Aorta (tissue), 5 donors: Measurements from ENCODE around the gene FAM20B. TPM values are rescaled to one million over a fixed set of nuclear protein-coding genes. Genes with fewer than 3 reads are reported as not detected.
A peak's percentile ranks its signal among the peaks of the same experiment; 100 is the strongest.

ENCODE experiments used
- ATAC-seq: fragments of 200-7000 bp; cut with Tn5 transposase; one replicate; pipeline ENCODE4 v1.9.1; 2022; ENCODE audit warnings: moderate library complexity; ENCODE audit not compliant: low FRiP score
- DNase-seq, 2 donors: peaks; one replicate each; pipeline ENCODE4 v3.0.0-alpha.2; 2020
- H3K27ac ChIP-seq, 2 donors: one replicate each; pipeline ENCODE4 v1.5.1; 2013; ENCODE audit warnings: low read length in 2 of 2, mild to moderate bottlenecking in 2 of 2, moderate library complexity in 2 of 2, control low read depth in 1 of 2, inconsistent platforms in 1 of 2, low read depth in 1 of 2
- H3K27me3 ChIP-seq, 2 donors: one replicate each; pipeline ENCODE4 v1.6.1; 2013; ENCODE audit warnings: control low read depth in 1 of 2, low read length in 1 of 2, mild to moderate bottlenecking in 1 of 2, moderate library complexity in 1 of 2; ENCODE audit not compliant: insufficient read depth in 2 of 2, control insufficient read depth in 1 of 2
- H3K36me3 ChIP-seq, 2 donors: one replicate each; pipeline ENCODE4 v1.6.1; 2013; ENCODE audit warnings: control low read depth in 1 of 2, low read length in 1 of 2, mild to moderate bottlenecking in 1 of 2; ENCODE audit not compliant: insufficient read depth in 2 of 2, control insufficient read depth in 1 of 2
- H3K4me1 ChIP-seq, 2 donors: one replicate each; pipeline ENCODE4 v1.6.1; 2013; ENCODE audit warnings: low read length in 2 of 2, control low read depth in 1 of 2, mild to moderate bottlenecking in 1 of 2, moderate library complexity in 1 of 2; ENCODE audit not compliant: insufficient read depth in 2 of 2, control insufficient read depth in 1 of 2
- H3K4me3 ChIP-seq, 2 donors: one replicate each; pipeline ENCODE4 v1.5.1; 2013; ENCODE audit warnings: low read length in 2 of 2, control low read depth in 1 of 2, mild to moderate bottlenecking in 1 of 2
- H3K9me3 ChIP-seq: one replicate; pipeline ENCODE4 v1.6.1; 2013; ENCODE audit warnings: mild to moderate bottlenecking, low read length; ENCODE audit not compliant: control insufficient read depth
- WGBS, 2 donors: extraction: QIAGEN DNeasy Blood & Tissue Kit; methylation state at CpG; one replicate each; pipeline ENCODE4 v1.1.7; 2013; 5-methylcytosine and 5-hydroxymethylcytosine counted together
- intact Hi-C, 2 donors: fragments of 100-400 bp; cut with DNase I; formaldehyde crosslinking; loops; one replicate each; pipeline versions ENCODE4 v1.14.2 to v1.15.0; 2022
- polyA plus RNA-seq, 2 donors: library from polyadenylated mRNA; stranded (reverse); fragments of 200-250 nt; gene quantifications; one replicate each; pipeline ENCODE4 v1.2.3, GENCODE V29; 2013
- total RNA-seq, 2 donors: library from RNA; stranded (reverse); fragmentation: NEBNext Ultra II Directional; extraction: Animal tissue kit (Norgen Biotek cat#: 25700); gene quantifications; one replicate each; pipeline ENCODE4 v1.2.1, GENCODE V29; 2021
- donor health status: healthy with polysubstance abuse.
- donor health status: Bipolar disorder and iron deficiency.
- donor health status: DM: no; HTN: no; CAD: no.
- donor health status: DM: no; HTN: no; CAD: no.
- donor health status: DM: yes; HTN: yes; CAD: no.

The FAM20B gene
- total and polyA plus RNA-seq, 4 donors, result 22.5 to 75.5 (median 39.8) TPM

DNA sequence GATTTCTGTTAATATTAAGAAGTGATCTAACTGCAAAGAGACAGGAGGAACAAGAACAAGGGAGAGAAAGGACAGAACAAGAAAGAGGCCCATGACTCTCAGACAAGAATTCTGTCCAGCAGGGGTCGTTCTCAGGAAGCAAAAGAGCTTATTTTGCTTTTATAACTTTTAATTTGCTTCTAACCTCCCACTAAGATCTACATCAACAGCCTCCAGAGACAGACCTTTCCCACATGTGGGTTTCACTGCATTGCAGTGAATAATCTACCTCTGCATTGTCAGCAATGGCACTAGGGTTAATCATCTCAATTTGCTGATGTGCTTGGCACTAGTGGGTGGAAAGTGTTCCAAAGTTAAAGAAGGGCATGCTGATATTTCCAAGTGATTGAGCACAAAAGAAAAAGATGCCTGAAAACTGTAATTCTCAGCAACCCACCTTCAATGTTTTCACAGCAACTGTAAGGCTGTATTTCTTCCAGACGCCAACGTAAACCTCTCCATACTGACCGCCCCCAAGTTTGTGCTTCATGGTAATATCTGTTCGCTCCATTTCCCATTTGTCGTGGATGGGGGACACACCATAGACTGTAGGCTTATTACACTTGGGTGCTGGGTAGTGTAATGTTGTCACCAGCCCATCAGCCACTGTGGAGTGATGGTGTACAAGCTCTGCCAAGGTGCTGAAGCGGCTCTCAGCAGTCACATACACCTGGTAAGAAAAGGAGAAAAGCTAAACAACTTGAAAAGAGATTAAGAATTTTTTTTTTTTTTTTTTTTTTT lies 95.7 kb downstream of the FAM20B start:
- Histone ChIP-seq H3K36me3 (peaks cover 2 to 3% of the 10 kb centered on the region in 2 donors), H3K4me3 (no peak overlapping the region), H3K4me1 (no peaks in the 10 kb centered on the region), H3K27me3 (no peaks in the 10 kb centered on the region), H3K9me3 (no peaks in the 10 kb centered on the region), H3K27ac (no peak overlapping the region)
- intact Hi-C loops, result loop anchor here (2.0 to 5.0 kb wide), 5 partner anchors 39 to 171 kb away; partner anchors contain the start of genes SOAT1 (in 2 of the 2) and TOR3A (in 1 of the 2)
- peak; percentile 64 for ATAC-seq
- 62 to 64% methylated on average over 7 of the region's 7 CpGs for WGBS, 2 donors
- no peak for DNase-seq

DNA sequence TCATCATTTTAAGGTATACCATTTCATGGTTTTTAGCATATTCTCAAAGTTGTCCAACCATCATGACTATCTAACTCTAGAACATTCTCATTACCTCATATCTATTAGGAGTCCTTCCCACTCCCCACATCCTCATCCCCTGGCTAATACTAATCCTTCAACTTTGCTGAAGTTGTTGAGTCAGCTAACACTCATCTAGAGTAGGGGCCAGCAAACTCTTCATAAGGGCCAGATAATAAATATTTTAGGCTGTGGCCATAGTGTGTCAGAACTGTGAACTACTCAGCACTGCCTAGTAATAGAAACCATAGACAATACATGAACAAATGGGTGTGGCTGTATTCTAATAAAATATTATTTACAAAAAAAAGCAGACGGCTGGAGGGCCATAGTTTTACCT lies 99.2 kb downstream of the FAM20B start:
- peaks cover 2% of the 10 kb centered on the region in 2 donors for H3K4me1 ChIP-seq
- ATAC-seq, result no peak
- H3K27me3 ChIP-seq, result no peaks in the 10 kb centered on the region
- no peaks in the 10 kb centered on the region for H3K36me3 ChIP-seq
- H3K9me3 ChIP-seq, result no peaks in the 10 kb centered on the region
- no peak overlapping the region for H3K4me3 ChIP-seq
- intact Hi-C loops, result loop anchor here (5.0 kb wide), 5 partner anchors 43 to 242 kb away; partner anchors contain the start of genes AXDND1 (in 1 of the 2), SOAT1 (in 1 of the 2) and TOR3A (in 1 of the 2)
- no peak overlapping the region for H3K27ac ChIP-seq
- no peak for DNase-seq
- 86 to 97% methylated on average over 1 of the region's 1 CpG for WGBS, 2 donors

Other genes with a start within 250 kb of the FAM20B start
- gene ANGPTL1, start 154.8 kb upstream of the FAM20B start, total RNA-seq, result 10 to 100 TPM; 24.2 to 60.4 TPM
- 10 to 100 TPM; 43.8 to 65.6 TPM for gene ANGPTL1, start 154.8 kb upstream of the FAM20B start, polyA plus RNA-seq
- 10 to 100 TPM; 13.9 to 18.5 TPM for gene TOR3A, start 56.2 kb downstream of the FAM20B start, total RNA-seq
- 10 to 100 TPM in 1 of 2 donors, 1 to 10 TPM in 1; 7.3 to 23.4 TPM for gene TOR3A, start 56.2 kb downstream of the FAM20B start, polyA plus RNA-seq
- gene ABL2, start 203.8 kb downstream of the FAM20B start, total RNA-seq, result 10 to 100 TPM; 57.0 to 58.5 TPM
- gene ABL2, start 203.8 kb downstream of the FAM20B start, polyA plus RNA-seq, result 1 to 10 TPM; 2.4 to 5.4 TPM